HAP-1 (cell line): ENCODE results near the gene CDK11B.
"Not testable (repeated sequence)": the region's sequence is repeated elsewhere in the genome, so short reads cannot be mapped to it uniquely, and the experiment has no call there.

Source experiments
- DNase-seq, 2 experiments: peaks; one replicate each; pipeline ENCODE4 v3.0.0-alpha.2; 2016 to 2020; ENCODE audit warnings: low spot score in 2 of 2
- H3K27me3 ChIP-seq: fragments of 250-450 bp; sonication (Bioruptor Pico); 2 replicates; pipeline ENCODE4 v1.5.1; 2020; ENCODE audit warnings: low read depth, mild to moderate bottlenecking, moderate library complexity
- H3K36me3 ChIP-seq: fragments of 250-450 bp; sonication (Bioruptor Pico); replicated peaks from 2 replicates; pipeline ENCODE4 v1.5.1; 2020; ENCODE audit warnings: mild to moderate bottlenecking
- H3K4me1 ChIP-seq: fragments of 250-450 bp; sonication (Bioruptor Pico); 2 replicates; pipeline ENCODE4 v1.5.1; 2020; ENCODE audit warnings: mild to moderate bottlenecking
- H3K4me3 ChIP-seq: fragments of 250-450 bp; sonication (Bioruptor Pico); 2 replicates; pipeline ENCODE4 v1.5.1; 2020; ENCODE audit warnings: mild to moderate bottlenecking, moderate library complexity
- H3K9me3 ChIP-seq: fragments of 250-450 bp; sonication (Bioruptor Pico); 2 replicates; pipeline ENCODE4 v1.5.1; 2020; ENCODE audit warnings: mild to moderate bottlenecking, moderate library complexity
- in situ Hi-C: fragments of 300-500 bp; cut with MboI; formaldehyde crosslinking; loops from 3 replicates; pipeline ENCODE4 v1.14.3; 2020; ENCODE audit warnings: low sequenced_read_pairs, inconsistent platforms, mixed read lengths

Gene CDK11B

GRCh38 chr1:1602968-1603506 lies 55.8 kb downstream of the CDK11B start:
- no peaks in the 10 kb centered on the region for H3K36me3 ChIP-seq
- no peaks in the 10 kb centered on the region for H3K27me3 ChIP-seq
- no peaks in the 10 kb centered on the region for H3K4me1 ChIP-seq
- H3K4me3 ChIP-seq = no peak overlapping the region
- no peak for DNase-seq
- in situ Hi-C loops = no loop called here
- H3K9me3 ChIP-seq = no peaks in the 10 kb centered on the region

- in situ Hi-C loops = no loop called here
- Histone ChIP-seq H3K4me1 (no peaks in the 10 kb centered on the region), H3K36me3 (no peaks in the 10 kb centered on the region), H3K4me3 (no peak overlapping the region), H3K27me3 (no peaks in the 10 kb centered on the region), H3K9me3 (no peaks in the 10 kb centered on the region)
- DNase-seq = no peak
Observed at GRCh38 chr1:1602304-1602967, 56.4 kb downstream of the CDK11B start.

- no peak overlapping the region for H3K4me3 ChIP-seq
- no peaks in the 10 kb centered on the region for H3K9me3 ChIP-seq
- no peaks in the 10 kb centered on the region for H3K36me3 ChIP-seq
- in situ Hi-C loops = no loop called here
- no peaks in the 10 kb centered on the region; the same call in 1 of the 2 replicates for H3K27me3 ChIP-seq
- no peaks in the 10 kb centered on the region for H3K4me1 ChIP-seq
- no peak for DNase-seq
Observed at GRCh38 chr1:1601564-1602303, 57.1 kb downstream of the CDK11B start.

- no peak for DNase-seq
- H3K36me3 ChIP-seq = no peaks in the 10 kb centered on the region
- peaks cover 4% of the 10 kb centered on the region; the same call in 1 of the 2 replicates for H3K27me3 ChIP-seq
- in situ Hi-C loops = no loop called here
- no peak overlapping the region for H3K4me3 ChIP-seq
- no peaks in the 10 kb centered on the region for H3K9me3 ChIP-seq
- H3K4me1 ChIP-seq = no peaks in the 10 kb centered on the region
Observed at GRCh38 chr1:1600861-1601563, 57.8 kb downstream of the CDK11B start.

GRCh38 chr1:1599935-1600860 lies 58.6 kb downstream of the CDK11B start, which contains the start of gene FNDC10:
TSS of gene FNDC10 (minus strand) at chr1:1600135. CDS start at chr1:1600015, 120 bp downstream.
- in situ Hi-C loops = no loop called here
- H3K9me3 ChIP-seq = no peaks in the 10 kb centered on the region
- H3K36me3 ChIP-seq = no peaks in the 10 kb centered on the region
- no peak within 1 kb of the TSS for H3K4me3 ChIP-seq
- DNase-seq = no peak
- H3K4me1 ChIP-seq = no peaks in the 10 kb centered on the region
- H3K27me3 ChIP-seq = peaks cover 4% of the 10 kb centered on the region; the same call in 1 of the 2 replicates

GRCh38 chr1:1599030-1599934 lies 59.5 kb downstream of the CDK11B start:
- H3K36me3 ChIP-seq = no peaks in the 10 kb centered on the region
- no peak overlapping the region for H3K4me3 ChIP-seq
- DNase-seq = no peak
- no peaks in the 10 kb centered on the region for H3K4me1 ChIP-seq
- H3K27me3 ChIP-seq = peaks cover 4% of the 10 kb centered on the region; the same call in 1 of the 2 replicates
- no peaks in the 10 kb centered on the region for H3K9me3 ChIP-seq
- in situ Hi-C loops = no loop called here

GRCh38 chr1:1598720-1599029 lies 60.1 kb downstream of the CDK11B start:
- Histone ChIP-seq H3K27me3 (peaks cover 4% of the 10 kb centered on the region; the same call in 1 of the 2 replicates), H3K9me3 (no peaks in the 10 kb centered on the region), H3K4me1 (no peaks in the 10 kb centered on the region), H3K4me3 (no peak overlapping the region), H3K36me3 (no peaks in the 10 kb centered on the region)
- in situ Hi-C loops = no loop called here
- DNase-seq = no peak

- Histone ChIP-seq H3K9me3 (no peaks in the 10 kb centered on the region), H3K36me3 (no peaks in the 10 kb centered on the region), H3K4me3 (no peak overlapping the region), H3K4me1 (no peaks in the 10 kb centered on the region), H3K27me3 (peaks cover 4% of the 10 kb centered on the region; the same call in 1 of the 2 replicates)
- in situ Hi-C loops = no loop called here
- no peak for DNase-seq
Observed at GRCh38 chr1:1598051-1598719, 60.6 kb downstream of the CDK11B start.

GRCh38 chr1:1597275-1597930 lies 61.4 kb downstream of the CDK11B start:
- DNase-seq = no peak
- H3K4me1 ChIP-seq = no peaks in the 10 kb centered on the region
- H3K36me3 ChIP-seq = no peaks in the 10 kb centered on the region
- no peak overlapping the region for H3K4me3 ChIP-seq
- no peaks in the 10 kb centered on the region for H3K9me3 ChIP-seq
- H3K27me3 ChIP-seq = peaks cover 4% of the 10 kb centered on the region; the same call in 1 of the 2 replicates
- in situ Hi-C loops = no loop called here

GRCh38 chr1:1596493-1597274 lies 62.1 kb downstream of the CDK11B start:
- Histone ChIP-seq H3K27me3 (peaks cover 4% of the 10 kb centered on the region; the same call in 1 of the 2 replicates), H3K36me3 (no peaks in the 10 kb centered on the region), H3K4me1 (no peaks in the 10 kb centered on the region), H3K9me3 (no peaks in the 10 kb centered on the region), H3K4me3 (no peak overlapping the region)
- DNase-seq = no peak
- in situ Hi-C loops = no loop called here

- H3K27me3 ChIP-seq, H3K9me3 ChIP-seq, H3K4me1 ChIP-seq, in situ Hi-C loops, H3K36me3 ChIP-seq, DNase-seq, H3K4me3 ChIP-seq: not testable (repeated sequence)
Observed at GRCh38 chr1:1595341-1595740, 63.5 kb downstream of the CDK11B start.
